Thyroid gland (tissue), 4 donors: Measurements from ENCODE around the gene CCIN.

Experiments used
- POLR2A ChIP-seq, 2 donors: fragments of 450-650 bp; IDR thresholded peaks; one replicate each; pipeline ENCODE4 v1.6.1; 2017; ENCODE audit warnings: antibody characterized with exemption in 2 of 2, mild to moderate bottlenecking in 2 of 2, moderate library complexity in 1 of 2
- TF ChIP-seq, protein P1 (sequence below), 6 experiments: fragments of 200-600 bp in 3 of 6; fragments of 450-650 bp in 3 of 6; sonication (generic) in 3 of 6; IDR thresholded peaks; one replicate each; pipeline ENCODE4 v1.5.1; 2016 to 2019; ENCODE audit warnings: antibody characterized with exemption in 6 of 6, mild to moderate bottlenecking in 2 of 6, inconsistent platforms in 1 of 6, moderate library complexity in 1 of 6

DNA sequence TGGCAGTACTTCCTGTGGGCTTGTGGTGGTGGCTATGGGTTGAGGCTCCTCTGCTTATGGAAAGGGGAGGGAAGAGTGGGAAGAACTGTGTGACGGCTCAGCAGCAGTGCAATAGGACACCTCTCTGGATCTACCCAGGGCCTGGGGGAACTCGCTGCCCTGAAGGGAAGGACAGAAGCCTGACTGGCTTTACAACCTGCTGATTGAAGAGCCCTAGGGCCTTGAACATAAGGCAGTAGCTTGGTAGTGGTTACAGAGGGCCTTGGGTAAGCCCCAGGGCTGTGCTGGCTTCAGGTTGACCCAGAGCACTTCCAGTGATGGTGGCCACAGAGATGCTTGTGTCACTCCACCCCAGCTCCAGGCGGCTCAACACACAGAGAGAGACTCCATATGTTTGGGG lies 5.5 kb downstream of the CCIN start:
- TF ChIP-seq, protein P1, sequence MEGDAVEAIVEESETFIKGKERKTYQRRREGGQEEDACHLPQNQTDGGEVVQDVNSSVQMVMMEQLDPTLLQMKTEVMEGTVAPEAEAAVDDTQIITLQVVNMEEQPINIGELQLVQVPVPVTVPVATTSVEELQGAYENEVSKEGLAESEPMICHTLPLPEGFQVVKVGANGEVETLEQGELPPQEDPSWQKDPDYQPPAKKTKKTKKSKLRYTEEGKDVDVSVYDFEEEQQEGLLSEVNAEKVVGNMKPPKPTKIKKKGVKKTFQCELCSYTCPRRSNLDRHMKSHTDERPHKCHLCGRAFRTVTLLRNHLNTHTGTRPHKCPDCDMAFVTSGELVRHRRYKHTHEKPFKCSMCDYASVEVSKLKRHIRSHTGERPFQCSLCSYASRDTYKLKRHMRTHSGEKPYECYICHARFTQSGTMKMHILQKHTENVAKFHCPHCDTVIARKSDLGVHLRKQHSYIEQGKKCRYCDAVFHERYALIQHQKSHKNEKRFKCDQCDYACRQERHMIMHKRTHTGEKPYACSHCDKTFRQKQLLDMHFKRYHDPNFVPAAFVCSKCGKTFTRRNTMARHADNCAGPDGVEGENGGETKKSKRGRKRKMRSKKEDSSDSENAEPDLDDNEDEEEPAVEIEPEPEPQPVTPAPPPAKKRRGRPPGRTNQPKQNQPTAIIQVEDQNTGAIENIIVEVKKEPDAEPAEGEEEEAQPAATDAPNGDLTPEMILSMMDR (IDR thresholded peaks at IDR 0.05) = no peak
- no peak for TF ChIP-seq POLR2A (IDR thresholded peaks at IDR 0.05)
